Measurements from ENCODE around the gene LMNTD2.

The LMNTD2 gene

DNA sequence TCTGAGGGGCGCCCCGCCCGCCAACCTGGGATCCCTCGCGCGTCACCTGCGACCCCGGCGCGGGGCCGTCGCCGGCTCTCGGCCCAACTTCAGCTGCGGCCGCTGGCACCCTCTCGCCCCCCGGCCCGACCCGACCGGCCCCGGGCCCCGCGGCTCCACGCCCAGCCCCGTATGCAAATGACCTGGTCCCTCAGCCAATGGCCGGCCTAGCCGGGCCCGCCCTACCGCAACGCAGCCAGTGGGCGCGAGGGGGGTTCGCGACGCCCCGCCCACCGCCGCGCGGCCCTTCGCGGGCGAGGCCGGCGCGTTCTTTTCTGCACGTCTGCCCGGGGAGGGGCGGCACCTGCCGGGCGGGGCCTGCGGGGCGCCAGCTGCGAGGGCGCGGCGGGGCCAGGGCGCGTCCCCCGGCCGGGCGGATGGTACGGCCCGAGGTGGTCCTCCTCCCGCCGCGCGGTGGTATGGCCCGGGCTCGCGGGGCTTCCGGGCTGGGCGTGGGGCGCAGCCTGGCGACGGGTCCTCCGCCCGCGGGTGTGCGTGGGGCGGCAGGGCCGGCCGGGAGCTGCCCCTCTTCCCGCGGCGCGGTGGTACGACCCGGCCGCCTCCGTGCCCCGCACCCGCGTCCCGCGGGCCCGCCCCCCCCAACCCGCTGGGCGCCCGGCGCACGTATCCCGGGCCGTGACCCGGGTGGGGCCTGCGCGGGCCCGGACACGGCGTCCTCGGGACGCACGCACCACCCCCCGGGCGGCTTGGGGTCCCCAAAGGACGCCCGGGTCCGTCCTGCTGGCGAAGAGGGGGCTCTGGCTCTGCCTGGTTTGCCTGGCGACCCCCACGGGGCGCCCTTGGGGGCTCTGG lies 8.0 kb upstream of the LMNTD2 start:
- DNase-seq = peak; percentile 89 to 92 (median 89)
- Histone ChIP-seq H3K4me1 (ENCODE audit: control insufficient read depth, insufficient read depth, low read length, poor library complexity, severe bottlenecking) (peaks cover 8% of the 10 kb centered on the region), H3K9me3 (ENCODE audit: control insufficient read depth, low read length) (no peaks in the 10 kb centered on the region), H3K27ac (ENCODE audit: insufficient read depth, low read length, poor library complexity, severe bottlenecking) (no peak overlapping the region), H3K4me3 (ENCODE audit: insufficient read depth, low read depth, low read length, poor library complexity, severe bottlenecking) (peak overlapping the region; percentile 53), H3K27me3 (replicated peaks; ENCODE audit: control insufficient read depth, insufficient read depth, low read length, poor library complexity, severe bottlenecking) (no peaks in the 10 kb centered on the region), H3K36me3 (ENCODE audit: control insufficient read depth, insufficient read depth, low read length) (peaks cover under 1% of the 10 kb centered on the region)

DNA sequence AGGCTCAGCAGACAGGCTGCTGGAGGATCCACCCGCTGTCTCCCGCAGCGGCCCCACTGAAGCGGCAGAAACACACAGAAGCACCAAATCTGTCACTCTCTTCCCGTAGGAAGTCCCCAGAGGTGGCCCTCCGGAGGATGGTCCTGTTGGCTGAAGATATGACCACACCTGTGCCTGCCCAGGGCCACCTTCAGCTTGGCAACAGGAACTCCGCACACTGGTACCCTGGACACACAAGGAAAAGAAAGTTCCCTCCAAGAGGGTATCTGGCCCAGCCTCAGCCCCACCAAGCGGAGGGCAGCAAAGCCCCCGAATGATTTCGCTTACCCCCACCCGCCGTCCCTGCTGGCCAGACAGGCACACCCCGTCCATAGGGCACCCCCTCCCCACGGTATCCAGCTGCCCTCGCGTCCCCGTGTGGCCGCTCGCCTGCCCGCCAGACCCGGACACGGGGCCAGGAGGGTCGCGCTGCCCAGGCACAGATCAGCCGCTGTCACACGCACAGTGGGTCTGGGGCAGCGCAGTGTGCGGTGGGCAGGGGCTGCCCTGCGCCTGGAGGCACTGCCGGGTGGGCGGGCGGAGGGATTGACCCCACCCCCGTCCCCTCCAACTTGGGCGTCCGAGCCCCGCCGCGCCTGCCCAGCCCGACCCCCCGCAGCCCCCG lies 7.2 kb upstream of the LMNTD2 start:
- Histone ChIP-seq H3K36me3 (ENCODE audit: control insufficient read depth, insufficient read depth, low read length) (peaks cover 7% of the 10 kb centered on the region), H3K4me1 (ENCODE audit: control insufficient read depth, insufficient read depth, low read length, poor library complexity, severe bottlenecking) (peaks cover 8% of the 10 kb centered on the region), H3K27me3 (replicated peaks; ENCODE audit: control insufficient read depth, insufficient read depth, low read length, poor library complexity, severe bottlenecking) (no peaks in the 10 kb centered on the region), H3K4me3 (ENCODE audit: insufficient read depth, low read depth, low read length, poor library complexity, severe bottlenecking) (no peak overlapping the region), H3K9me3 (ENCODE audit: control insufficient read depth, low read length) (no peaks in the 10 kb centered on the region), H3K27ac (ENCODE audit: insufficient read depth, low read length, poor library complexity, severe bottlenecking) (no peak overlapping the region)
- peak in 2 of 3 donors; percentile 33 to 37 for DNase-seq

DNA sequence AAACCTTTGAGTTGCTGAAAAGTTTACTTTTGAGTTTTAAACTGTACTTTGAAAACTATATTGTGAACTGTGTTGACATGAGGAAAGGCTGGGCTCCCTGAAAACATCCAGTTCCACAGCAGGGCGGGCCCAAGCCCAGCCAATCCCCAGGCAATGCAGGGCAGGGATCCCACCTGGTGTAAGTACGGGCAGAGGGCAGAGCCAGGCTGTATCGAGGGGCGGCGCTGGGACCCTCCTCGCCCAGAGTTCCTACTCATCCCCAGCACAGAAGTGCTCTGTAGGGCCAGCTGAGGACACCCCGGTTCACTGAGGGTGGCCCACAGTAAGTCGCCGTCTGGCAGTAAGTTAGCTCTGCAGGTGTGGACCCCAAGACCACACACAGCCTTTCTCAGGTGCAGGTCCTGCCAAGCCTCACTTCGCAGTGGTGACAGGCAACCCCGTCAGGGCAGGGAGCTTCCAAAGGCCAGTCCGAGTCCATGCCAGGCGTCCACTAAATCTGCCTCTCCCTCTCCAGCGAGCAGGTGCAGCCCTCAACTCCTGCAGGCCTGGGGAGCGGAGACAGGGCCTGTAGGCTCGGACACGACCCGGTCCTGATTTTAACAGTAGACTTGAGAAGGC lies 6.6 kb upstream of the LMNTD2 start:
- no peaks in the 10 kb centered on the region for H3K27me3 ChIP-seq (replicated peaks; ENCODE audit: control insufficient read depth, insufficient read depth, low read length, poor library complexity, severe bottlenecking)
- H3K36me3 ChIP-seq (ENCODE audit: control insufficient read depth, insufficient read depth, low read length) = peaks cover 7% of the 10 kb centered on the region
- no peaks in the 10 kb centered on the region for H3K9me3 ChIP-seq (ENCODE audit: control insufficient read depth, low read length)
- H3K4me1 ChIP-seq (ENCODE audit: control insufficient read depth, insufficient read depth, low read length, poor library complexity, severe bottlenecking) = peaks cover 10% of the 10 kb centered on the region
- no peak overlapping the region for H3K4me3 ChIP-seq (ENCODE audit: insufficient read depth, low read depth, low read length, poor library complexity, severe bottlenecking)
- no peak for DNase-seq
- H3K27ac ChIP-seq (ENCODE audit: insufficient read depth, low read length, poor library complexity, severe bottlenecking) = no peak overlapping the region

DNA sequence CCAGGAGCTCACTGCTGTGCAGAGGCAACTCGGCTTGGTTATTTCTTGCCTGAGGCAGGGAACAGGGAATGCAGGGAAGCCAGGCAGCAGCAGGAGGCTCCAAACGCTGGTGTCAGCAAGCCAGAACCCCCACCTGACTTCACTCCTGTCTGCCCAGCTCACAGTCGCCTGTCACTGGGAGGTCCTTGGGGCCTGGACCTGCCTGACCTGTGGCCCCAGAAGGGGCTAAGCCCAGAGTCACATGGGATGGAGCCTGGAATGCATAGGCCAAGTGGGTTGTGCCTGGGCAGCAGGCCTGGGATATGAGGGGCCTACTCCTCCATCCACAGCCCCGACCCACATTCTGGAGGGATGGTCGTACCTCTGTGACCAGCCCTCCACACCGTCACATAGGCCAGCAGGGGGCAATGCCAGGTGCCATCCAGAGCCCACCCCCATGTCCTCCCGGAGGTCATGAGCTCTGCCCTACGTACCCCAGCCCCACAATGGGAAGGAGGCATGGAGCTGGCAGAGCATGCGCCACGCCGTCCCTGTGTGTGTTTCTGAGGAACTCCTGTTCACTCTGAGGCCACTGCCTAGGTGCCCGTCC lies 5.5 kb upstream of the LMNTD2 start:
- H3K27ac ChIP-seq (ENCODE audit: insufficient read depth, low read length, poor library complexity, severe bottlenecking) = no peak overlapping the region

DNA sequence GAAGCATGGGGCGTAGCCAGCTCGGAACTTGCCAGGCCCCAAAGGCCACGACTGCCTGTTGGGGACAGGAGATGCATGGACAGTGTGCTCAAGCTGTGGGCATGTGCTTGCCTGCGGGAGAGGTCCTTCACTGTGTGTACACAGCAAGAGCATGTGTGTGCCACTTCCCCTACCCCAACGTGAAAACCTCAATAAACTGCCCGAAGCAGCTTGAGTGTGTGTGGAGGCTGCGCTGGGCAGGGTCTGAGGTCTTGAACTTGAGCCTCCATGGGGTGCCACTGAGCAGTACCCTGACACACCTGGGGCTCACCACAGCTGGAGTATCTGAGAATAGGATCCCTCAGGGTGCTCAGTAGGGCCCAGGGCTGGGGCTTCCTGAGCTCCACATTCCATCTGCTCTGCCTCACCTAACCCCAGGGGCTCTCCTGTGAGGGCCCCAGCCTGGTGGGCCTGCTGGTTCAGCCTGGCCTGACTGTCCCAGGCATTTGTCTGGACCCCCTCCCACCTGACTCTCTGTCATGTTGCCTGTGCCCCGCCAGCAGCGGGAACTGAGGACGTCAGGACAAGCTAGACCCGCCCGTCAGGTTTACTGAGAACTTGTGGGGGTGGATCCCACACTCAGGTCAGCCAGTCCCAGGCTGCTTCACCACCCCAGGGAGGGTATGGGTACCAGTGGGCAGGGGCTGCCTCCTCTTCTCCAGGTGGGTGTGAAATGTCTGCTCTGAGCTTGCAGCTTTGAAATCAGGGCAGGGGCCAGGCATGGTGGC lies 3.5 kb upstream of the LMNTD2 start:
- Histone ChIP-seq H3K9me3 (ENCODE audit: control insufficient read depth, low read length) (no peaks in the 10 kb centered on the region), H3K27me3 (replicated peaks; ENCODE audit: control insufficient read depth, insufficient read depth, low read length, poor library complexity, severe bottlenecking) (no peaks in the 10 kb centered on the region), H3K4me1 (ENCODE audit: control insufficient read depth, insufficient read depth, low read length, poor library complexity, severe bottlenecking) (peaks cover 26% of the 10 kb centered on the region), H3K4me3 (ENCODE audit: insufficient read depth, low read depth, low read length, poor library complexity, severe bottlenecking) (no peak overlapping the region), H3K27ac (ENCODE audit: insufficient read depth, low read length, poor library complexity, severe bottlenecking) (no peak overlapping the region), H3K36me3 (ENCODE audit: control insufficient read depth, insufficient read depth, low read length) (peaks cover 7% of the 10 kb centered on the region)
- no peak for DNase-seq

More for the DNA sequence above, 5.5 kb upstream of the LMNTD2 start:
- no peak for DNase-seq
- Histone ChIP-seq H3K36me3 (ENCODE audit: control insufficient read depth, insufficient read depth, low read length) (peaks cover 7% of the 10 kb centered on the region), H3K9me3 (ENCODE audit: control insufficient read depth, low read length) (no peaks in the 10 kb centered on the region), H3K4me1 (ENCODE audit: control insufficient read depth, insufficient read depth, low read length, poor library complexity, severe bottlenecking) (peaks cover 19% of the 10 kb centered on the region), H3K4me3 (ENCODE audit: insufficient read depth, low read depth, low read length, poor library complexity, severe bottlenecking) (no peak overlapping the region), H3K27me3 (replicated peaks; ENCODE audit: control insufficient read depth, insufficient read depth, low read length, poor library complexity, severe bottlenecking) (no peaks in the 10 kb centered on the region)

DNA sequence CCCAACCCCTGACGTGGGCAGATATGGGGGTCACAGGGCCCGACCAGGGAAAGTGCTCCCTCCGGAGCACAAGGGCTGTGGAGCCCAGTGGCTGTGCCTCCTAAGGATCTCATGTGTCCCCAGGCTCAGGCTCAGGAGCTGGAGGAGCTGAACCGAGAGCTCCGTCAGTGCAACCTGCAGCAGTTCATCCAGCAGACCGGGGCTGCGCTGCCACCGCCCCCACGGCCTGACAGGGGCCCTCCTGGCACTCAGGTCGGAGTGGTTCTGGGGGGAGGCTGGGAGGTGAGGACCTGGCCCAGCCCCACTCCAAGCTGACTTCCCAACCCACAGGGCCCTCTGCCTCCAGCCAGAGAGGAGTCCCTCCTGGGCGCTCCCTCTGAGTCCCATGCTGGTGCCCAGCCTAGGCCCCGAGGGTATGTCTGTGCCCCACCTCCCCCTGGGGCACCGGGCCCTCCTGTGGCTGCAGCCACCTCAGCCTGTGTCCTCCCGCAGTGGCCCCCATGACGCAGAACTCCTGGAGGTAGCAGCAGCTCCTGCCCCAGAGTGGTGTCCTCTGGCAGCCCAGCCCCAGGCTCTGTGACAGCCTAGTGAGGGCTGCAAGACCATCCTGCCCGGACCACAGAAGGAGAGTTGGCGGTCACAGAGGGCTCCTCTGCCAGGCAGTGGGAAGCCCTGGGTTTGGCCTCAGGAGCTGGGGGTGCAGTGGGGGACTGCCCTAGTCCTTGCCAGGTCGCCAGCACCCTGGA lies 2.7 kb upstream of the LMNTD2 start:
- Histone ChIP-seq H3K27me3 (replicated peaks; ENCODE audit: control insufficient read depth, insufficient read depth, low read length, poor library complexity, severe bottlenecking) (no peaks in the 10 kb centered on the region), H3K4me1 (ENCODE audit: control insufficient read depth, insufficient read depth, low read length, poor library complexity, severe bottlenecking) (peaks cover 24% of the 10 kb centered on the region), H3K27ac (ENCODE audit: insufficient read depth, low read length, poor library complexity, severe bottlenecking) (no peak overlapping the region), H3K9me3 (ENCODE audit: control insufficient read depth, low read length) (no peaks in the 10 kb centered on the region), H3K36me3 (ENCODE audit: control insufficient read depth, insufficient read depth, low read length) (peaks cover 7% of the 10 kb centered on the region), H3K4me3 (ENCODE audit: insufficient read depth, low read depth, low read length, poor library complexity, severe bottlenecking) (no peak overlapping the region)
- no peak for DNase-seq

DNA sequence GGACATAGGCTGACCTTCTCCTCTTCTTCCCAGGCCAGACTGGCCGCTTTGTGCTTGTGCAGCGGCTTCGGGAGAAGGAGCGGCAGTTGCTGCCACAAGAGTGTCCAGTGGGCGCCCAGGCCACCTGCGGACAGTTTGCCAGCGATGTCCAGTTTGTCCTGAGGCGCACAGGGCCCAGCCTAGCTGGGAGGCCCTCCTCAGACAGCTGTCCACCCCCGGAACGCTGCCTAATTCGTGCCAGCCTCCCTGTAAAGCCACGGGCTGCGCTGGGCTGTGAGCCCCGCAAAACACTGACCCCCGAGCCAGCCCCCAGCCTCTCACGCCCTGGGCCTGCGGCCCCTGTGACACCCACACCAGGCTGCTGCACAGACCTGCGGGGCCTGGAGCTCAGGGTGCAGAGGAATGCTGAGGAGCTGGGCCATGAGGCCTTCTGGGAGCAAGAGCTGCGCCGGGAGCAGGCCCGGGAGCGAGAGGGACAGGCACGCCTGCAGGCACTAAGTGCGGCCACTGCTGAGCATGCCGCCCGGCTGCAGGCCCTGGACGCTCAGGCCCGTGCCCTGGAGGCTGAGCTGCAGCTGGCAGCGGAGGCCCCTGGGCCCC lies 1.6 kb upstream of the LMNTD2 start:
- DNase-seq = no peak
- Histone ChIP-seq H3K27me3 (replicated peaks; ENCODE audit: control insufficient read depth, insufficient read depth, low read length, poor library complexity, severe bottlenecking) (no peaks in the 10 kb centered on the region), H3K27ac (ENCODE audit: insufficient read depth, low read length, poor library complexity, severe bottlenecking) (peak overlapping the region; percentile 53), H3K36me3 (ENCODE audit: control insufficient read depth, insufficient read depth, low read length) (peaks cover 7% of the 10 kb centered on the region), H3K9me3 (ENCODE audit: control insufficient read depth, low read length) (no peaks in the 10 kb centered on the region), H3K4me3 (ENCODE audit: insufficient read depth, low read depth, low read length, poor library complexity, severe bottlenecking) (peak overlapping the region; percentile 73), H3K4me1 (ENCODE audit: control insufficient read depth, insufficient read depth, low read length, poor library complexity, severe bottlenecking) (peaks cover 24% of the 10 kb centered on the region)

DNA sequence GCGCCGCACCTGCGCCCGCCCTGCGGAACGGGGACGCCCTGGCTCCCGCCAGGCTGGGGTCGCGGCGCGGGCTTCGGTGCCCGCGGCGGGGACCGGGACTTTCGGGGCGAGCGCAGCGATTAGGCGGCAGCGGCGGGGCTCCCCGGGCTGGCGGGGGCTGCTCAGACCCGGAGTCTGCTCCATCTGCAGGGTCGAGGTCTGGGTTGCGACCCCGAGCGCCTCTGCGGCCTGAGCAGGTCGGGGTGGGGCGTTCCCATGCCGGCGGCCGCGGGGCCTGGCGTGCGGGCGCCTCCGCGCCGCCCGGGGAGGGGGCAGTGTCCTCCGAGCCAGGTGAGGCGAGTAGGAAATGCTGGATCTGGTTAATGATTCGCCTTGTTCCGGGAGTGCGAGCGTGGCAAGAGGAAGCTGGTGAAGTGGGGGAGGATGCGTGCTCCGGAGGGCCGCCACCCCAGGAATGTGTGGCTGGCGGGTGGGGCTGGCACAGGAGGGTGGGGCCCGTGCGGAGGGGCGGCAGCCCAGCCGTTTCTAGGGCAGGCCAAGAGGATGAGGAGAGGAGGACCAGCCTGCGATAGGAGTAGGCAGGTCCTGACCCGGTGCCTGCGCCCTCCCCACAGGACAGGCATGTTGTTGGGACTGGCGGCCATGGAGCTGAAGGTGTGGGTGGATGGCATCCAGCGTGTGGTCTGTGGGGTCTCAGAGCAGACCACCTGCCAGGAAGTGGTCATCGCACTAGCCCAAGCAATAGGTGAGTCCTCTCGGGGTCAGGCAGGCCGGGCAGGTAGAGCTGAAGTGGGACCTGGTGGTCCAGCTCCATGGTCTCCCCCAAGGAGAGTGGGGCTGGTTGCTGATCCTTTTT lies 838 bp upstream of the LMNTD2 start:
- Histone ChIP-seq H3K36me3 (ENCODE audit: control insufficient read depth, insufficient read depth, low read length) (peaks cover 7% of the 10 kb centered on the region), H3K27me3 (replicated peaks; ENCODE audit: control insufficient read depth, insufficient read depth, low read length, poor library complexity, severe bottlenecking) (no peaks in the 10 kb centered on the region), H3K9me3 (ENCODE audit: control insufficient read depth, low read length) (no peaks in the 10 kb centered on the region), H3K27ac (ENCODE audit: insufficient read depth, low read length, poor library complexity, severe bottlenecking) (peak overlapping the region; percentile 53), H3K4me1 (ENCODE audit: control insufficient read depth, insufficient read depth, low read length, poor library complexity, severe bottlenecking) (peaks cover 24% of the 10 kb centered on the region), H3K4me3 (ENCODE audit: insufficient read depth, low read depth, low read length, poor library complexity, severe bottlenecking) (peak overlapping the region; percentile 73)
- DNase-seq = no peak
